CD4-positive, alpha-beta T cell treated with Interleukin-10 for 1 hour (primary cell): ENCODE data around the gene NATD1.
"Not testable (repeated sequence)": the region's sequence is repeated elsewhere in the genome, so short reads cannot be mapped to it uniquely, and the experiment has no call there.

Experiments
- DNase-seq: peaks from one replicate; pipeline ENCODE4 v3.0.0-alpha.2; 2020

The NATD1 gene

DNA sequence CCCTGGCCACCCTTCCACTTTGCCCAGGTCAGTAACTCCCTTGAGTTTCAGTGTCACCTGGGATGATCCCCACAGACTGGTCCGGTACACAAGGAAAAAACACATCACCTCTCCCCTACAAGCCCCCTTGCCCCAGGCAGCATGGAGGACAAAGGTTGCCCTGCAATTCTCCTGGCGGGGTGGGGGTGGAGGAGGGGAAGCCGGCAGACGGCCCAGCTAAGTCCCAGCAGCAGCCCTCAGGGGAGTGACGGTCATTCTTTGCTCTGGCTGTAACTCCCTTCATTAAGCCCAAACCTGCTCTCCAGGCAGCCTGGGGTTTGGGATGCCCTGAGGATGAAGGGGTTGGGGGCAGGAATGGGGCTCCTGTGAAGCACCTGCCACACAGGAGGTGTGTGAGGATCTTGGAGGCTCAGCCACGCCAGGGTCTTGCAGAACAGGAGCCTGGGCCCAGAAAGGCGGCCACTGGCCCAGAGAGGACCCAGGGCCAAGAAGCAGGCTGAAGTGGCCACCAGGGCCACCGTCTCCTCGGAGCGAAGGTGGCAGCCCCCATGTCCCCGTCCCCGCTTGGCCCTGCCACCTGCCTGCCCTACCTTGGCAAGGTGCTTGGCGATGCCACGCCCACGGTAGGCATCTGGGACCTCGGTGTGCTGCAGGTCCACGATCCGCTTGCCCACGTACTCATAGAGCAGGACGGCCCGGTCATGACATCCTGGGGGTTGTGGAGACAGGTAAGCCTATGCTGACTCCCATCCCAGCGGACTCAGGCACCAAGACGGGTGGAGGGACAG lies 9.5 kb downstream of the NATD1 start:
- DNase-seq, result no peak

DNA sequence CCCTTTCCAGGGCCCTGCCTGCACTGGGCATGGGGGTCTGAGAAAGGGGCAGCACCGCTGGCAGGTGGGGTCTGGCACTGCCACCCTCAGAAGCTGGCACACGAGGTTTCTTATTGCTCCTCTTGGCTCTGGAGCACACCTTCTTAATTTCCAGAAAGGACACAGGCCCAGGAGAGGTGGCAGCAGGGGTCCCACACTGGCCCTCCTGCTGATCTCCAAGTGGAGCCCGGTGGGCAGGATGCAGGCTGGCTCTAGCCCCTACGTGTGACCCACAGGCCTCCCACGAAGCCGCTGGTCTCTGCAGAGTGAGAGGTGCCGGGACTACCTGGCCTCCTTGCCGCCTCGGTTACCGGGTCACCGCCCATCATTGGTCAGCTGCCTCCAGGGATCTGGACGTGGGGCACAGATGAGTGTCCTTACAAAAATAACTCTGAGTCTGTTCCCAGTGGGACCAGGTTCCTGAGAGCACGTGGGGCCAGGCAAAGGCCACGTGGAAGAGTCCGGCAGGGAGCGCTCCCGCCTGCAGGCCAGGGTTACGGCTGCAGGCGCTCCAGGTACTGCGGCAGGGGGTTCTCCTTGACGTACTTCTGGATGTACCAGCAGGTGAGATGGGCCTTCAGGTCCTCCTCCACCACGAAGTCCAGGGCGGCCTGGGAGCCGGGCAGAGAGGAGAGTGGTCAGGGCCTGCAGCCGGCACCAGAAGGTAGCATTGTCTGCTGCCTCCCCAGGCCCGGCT lies 10.3 kb downstream of the NATD1 start:
- no peak for DNase-seq

DNA sequence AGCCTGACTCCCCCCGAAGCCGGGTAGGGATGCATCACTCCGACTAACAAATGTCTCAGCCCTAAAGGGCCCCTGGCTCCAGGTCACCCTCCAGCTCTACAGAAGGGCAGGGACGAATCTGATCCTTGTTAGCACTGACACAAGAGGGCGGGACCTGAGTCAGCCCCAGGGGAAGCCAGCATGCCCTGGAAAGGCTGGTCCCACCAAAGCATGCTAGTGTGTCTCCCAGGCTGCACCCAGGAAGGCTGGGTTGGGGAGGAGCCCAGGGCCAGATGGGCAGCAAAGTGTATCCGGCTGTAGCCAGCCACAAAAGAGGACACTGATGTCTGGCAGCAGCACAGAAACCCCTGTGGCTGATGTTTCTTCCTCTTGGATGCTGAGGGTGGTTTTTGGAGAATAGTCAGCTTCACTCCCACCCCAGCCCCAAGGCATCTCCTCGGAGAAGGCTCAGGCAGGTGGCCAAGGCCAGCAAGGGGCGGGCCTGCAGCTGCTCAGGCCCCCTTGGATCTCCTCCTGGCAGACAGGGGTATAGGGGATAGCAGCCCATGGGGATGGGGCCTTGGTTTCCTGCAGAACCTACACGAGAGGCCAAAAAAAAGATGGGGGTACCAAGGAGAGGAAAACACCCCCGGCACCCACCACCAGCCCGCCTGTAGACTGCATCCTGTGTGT lies 11.0 kb downstream of the NATD1 start:
- no peak for DNase-seq

DNA sequence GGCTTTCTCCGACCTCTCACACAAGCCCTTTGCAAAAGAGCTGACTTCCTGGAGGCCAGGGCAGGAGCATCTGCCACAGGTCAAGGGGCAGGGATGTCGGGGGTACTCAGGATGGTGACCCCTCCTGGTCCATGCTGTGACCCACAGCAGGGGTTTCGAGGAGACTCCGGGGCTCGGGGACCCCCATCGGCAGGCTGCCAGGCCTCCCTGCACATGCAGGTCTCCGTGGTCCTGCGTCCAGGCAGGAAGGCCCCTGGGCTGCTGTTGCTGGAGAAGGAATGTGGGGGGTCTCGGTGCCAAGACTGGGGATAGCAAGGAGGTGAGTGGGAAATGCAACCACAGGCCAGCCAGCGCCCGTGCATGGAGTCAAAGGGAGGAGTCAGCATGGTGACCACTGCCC lies 11.6 kb downstream of the NATD1 start:
- no peak for DNase-seq

DNA sequence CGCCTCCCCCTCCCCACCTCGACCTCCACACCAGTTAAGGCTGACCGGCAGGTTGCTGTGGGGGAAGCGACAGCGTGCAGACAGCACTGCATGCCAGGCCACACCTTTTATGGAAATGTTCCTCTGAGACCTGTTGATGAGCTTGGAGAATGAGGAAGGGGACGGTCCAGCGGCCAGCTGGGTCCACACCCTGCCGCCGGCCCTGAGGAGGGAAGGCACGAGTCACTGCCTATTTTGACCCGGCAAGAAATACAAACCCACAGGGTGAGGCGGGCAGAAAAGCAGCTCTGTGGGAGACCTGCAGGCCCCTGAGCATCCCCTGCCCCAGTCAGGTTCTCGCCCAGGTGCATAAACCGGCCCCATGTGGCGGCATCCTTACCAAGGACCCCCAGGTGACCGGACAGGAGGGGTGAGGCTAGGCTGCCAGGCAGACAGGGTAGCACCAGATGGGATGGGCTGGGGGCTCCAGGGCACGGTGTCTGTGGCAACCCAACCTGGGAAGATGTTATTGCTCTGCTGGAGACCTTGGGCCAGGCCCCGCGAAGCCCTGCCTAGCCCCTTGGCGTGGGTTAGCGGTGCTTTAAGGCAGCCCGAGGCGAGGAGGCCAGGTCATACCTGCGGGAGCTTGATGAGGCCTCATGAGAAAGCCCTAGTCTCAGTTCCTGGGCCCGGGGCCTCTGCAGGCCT lies 12.7 kb downstream of the NATD1 start:
- no peak for DNase-seq

DNA sequence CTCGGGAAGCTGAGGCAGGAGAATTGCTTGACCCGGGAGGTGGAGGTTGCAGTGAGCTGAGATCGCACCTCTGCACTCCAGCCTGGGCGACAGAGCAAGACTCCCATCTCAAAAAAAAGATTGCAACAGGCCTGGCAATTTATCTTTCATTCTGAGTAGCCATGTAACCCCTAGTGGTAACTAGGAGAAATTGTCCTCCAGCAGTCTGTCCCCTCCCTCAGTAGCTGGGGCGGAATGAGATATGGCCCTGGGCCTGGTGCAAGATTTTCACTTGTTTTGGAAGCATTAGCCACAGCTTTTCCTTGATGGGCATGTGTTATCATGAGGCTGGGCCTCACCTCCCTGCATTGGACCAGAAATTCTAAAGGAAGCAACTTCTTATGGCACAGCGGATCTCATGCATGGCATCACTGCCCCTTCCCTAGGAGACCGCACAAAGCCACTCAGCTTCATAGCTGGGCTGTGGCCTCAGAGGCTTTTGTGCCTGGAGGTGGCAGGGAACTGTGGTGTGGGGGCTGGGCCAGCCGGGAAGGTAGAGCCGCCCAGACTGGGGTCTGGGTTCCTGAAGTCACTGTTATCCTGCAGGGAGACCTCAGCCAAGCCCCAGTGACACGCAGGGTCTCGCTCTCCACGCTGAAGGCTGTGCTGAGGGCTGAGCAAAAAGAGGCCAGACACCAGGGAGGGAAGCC lies 13.4 kb downstream of the NATD1 start:
- DNase-seq, result peak; percentile 8

DNA sequence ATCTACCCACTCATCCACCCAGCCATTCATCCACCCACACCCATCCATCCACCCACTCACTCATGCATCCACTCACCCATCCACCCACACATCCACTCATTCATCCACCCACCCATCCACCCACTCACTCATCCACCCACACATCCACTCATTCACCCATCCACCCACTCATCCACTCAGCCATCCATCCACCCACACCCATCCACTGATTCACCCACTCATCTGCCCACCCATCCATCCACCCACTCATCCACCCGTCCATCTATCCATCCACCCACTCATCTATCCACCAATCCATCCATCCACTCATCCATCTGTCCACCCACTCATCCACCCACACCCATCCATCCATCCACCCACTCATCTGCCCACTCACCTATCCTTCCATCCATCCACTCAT lies 17.3 kb downstream of the NATD1 start:
- DNase-seq, result no peak

DNA sequence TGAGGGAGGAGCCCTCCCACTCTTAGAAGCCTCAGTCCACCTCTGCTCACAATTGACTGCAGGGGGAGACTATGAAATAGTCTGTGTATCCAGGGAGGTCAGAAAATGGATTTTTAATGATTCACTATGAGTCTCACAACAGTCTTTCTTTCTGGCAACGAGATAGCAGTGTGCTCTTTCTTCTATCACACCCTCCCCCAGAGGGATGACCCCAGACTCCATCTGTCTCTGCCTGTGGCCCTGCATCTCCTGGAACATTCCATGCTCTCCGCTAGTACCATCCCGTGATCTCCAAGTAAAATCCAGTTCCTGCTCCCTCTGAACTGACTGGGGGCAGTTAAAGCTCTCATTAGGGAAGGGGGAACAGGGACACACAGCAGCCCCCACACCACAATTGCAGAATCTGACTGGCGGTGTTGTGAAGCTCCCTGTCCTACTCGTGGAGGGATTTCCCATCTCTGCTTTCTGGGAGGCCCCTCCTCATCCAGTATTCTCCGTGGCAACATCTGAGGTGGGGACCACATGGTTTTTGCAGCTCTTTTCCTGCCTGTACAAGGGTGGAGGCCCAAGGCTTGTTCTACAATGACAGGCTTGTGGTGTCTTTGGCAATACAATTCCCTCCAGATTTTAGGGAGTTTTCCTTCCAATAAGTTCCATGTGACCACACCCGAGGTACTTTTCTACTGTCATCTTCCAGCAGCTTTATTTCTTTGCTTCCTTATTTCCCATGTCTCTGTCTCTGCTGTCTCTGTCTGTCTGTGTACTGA lies 19.4 kb downstream of the NATD1 start:
- no peak for DNase-seq

DNA sequence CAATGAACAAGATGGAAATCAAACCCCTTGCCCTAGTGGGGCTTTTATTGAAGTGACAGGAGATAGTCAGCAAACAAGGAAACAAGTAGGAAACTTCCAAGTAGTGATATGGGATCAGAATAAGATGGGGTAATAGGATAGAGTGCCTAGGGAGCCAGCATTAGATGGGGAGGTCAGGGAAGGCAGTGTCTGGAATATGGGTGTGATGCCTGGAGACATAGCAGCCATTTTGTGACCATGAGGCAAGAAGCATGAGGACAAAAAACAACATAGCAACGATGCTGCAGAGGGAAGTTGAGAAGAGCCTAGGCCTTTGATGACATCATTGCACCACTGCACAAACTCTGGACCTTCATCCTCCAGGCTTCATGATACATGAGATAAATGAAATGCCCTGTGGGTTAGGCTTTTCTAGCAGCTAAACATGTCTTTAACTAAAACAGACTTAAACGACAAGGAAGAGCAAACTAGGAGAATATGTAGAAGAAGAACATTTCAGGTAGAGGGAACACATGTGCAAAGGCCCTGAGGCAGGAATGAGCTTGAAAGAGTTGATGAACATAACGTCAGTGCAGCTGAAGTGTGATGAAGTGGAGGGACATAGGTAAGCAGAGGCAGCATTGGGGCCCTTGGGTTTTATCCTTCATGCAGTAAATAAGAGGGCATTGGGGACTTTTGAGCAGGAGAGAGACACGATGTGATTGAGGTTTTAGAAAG lies 21.0 kb downstream of the NATD1 start:
- DNase-seq, result no peak

DNA sequence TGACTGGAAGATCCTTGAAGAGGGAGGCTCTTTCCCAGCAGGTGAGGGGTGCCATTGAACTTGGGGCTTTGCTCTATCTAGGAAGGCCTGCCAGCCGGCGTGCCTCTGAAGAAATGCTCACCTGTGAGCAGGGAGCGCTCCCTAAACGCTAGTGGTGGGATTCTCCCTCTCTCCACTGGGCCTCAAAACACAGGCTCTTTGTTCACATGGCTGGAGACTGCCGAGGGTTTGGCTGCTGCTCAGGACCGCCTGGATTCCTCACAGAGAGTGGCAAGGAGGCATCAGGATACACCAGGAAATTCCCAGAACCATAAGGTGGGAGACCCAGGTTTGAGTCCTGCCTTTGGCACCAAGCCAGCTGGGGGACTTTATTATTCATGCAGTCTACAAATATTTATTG lies 21.7 kb downstream of the NATD1 start:
- DNase-seq, result no peak

DNA sequence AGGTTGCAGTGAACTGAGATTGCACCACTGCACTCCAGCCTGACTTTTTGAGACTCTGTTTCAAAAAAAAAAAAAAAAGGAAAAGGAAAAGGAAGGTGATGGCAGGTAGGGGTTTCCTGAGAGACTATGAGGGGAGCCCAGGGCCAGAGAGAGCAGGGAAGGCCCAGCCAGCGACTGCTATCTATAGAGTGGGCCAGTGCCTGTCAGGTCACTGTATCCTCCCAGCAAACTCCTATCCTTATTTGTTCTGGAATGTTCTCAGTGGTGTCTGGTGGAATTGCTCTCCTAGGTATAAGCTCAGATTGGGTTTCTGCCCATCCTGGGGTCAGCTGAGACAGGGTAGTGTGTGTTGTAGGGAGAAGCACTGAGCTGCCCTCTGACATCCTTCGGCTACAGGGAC lies 24.4 kb downstream of the NATD1 start:
- no peak for DNase-seq

DNA sequence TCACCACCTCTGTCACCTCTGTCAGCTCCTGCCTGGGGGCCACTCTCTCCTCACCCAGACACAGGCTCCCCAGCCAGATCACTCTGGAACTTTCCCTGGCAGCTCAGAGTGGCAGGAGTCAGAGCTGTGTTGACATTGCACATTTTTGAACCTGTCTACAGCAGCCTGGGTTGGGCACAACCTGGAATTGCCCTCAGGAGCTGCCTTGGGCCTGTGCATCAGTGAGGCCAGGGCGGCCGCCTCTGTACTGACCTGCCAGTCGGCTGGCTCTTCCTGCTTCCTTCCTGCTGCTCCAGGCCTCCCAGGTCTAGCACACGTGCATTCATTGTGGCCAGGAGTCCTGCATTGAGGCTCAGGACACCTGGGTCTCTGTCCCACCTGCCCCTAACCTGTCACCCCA lies 25.1 kb downstream of the NATD1 start:
- no peak for DNase-seq

DNA sequence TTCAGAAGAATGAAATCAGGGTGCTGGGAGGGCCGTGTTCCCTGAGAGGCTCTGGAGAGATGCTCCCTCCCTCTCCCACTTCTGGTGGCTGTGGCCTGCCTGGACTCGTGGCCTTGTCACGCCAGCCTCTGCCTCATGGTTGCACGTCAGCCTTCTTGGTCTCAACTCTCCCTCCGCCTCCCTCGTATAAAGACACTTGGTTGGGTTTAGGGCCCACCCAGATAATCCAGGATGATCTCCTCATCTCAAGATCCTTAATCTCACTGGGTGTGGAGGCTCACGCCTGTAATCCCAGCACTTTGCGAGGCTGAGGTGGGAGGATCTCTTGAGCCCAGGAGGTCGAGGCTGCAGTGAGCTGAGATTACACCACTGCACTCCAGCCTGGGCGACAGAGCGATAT lies 25.9 kb downstream of the NATD1 start:
- not testable (repeated sequence) for DNase-seq

DNA sequence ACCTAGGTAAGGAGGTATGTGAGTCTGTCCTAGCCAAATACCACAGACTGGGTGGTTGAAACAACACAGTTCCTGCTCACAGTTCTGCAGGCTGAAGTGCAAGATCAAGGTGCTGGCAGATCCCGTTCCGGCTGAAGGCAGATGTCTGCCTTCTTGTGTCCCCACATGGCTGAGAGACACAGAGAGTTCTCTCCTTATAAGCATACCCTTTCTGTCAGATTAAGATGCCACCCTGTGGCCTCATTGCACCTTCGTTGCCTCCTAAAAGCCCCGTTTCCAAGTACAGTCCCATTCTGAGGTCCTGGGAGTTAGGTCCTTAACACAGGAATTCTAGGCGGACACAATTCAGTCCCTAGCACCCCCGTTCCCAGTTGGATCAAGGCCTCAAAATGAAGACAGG lies 30.1 kb downstream of the NATD1 start:
- DNase-seq, result no peak

DNA sequence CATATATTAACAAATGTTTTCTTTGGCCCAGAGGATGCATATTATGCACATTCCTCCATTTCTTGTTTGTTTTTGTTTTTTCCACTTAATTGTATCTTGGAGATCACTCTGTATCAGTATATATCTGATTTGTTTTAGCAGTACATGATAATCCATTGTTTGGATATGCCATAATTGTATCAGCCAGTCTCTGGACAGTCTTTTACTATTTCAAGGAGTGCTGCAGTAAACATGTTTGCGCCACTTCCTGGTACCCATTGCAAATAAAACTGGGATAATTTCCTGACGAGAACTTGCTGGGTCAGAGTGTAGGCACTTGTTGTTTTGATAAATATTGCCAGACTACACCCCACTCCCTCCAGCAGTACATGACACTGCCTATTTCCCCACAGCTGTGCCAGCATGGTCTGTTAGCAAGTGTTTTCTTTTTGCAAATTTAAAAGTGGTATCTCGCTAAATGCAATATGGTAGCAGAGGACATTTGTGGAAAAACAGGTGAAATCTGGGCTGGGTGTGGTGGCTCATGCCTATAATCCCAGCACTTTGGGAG lies 34.3 kb downstream of the NATD1 start:
- no peak for DNase-seq

DNA sequence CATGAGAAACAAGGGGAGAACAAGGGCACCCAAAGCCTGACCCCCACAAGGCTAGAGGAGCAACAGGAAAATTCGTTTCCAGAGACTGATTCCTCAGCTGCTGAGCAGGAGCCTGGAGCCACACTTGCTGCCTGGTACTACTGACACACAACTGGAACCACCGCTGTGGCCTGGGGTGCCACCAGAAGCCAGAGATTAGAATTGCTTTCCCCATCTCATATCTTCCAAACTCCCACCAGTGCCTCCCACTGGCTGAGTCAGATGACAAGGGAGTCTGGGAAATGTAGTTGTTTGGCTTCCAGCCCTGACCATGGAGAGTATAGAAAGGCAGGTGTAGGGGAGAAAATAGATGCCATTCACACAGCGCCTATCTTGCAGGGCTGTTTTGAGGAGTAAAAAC lies 35.1 kb downstream of the NATD1 start:
- no peak for DNase-seq

DNA sequence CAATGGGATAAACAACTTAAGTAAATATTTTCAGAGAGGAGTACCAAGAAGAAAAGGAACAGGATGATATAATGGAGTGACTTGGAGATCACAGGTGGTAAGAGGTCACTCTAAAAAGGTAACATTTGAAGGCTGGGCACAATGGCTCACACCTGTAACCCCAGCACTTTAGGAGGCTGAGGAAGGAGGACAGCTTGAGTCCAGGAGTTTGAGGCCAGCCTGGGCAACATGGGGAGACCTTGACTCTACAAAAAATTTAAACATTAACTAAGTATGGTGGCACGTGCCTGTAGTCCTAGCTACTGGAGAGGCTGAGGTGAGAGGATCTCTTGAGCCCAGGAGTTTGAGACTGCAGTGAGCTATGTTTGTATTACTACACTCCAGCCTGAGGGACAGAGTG lies 35.9 kb downstream of the NATD1 start:
- DNase-seq, result no peak

DNA sequence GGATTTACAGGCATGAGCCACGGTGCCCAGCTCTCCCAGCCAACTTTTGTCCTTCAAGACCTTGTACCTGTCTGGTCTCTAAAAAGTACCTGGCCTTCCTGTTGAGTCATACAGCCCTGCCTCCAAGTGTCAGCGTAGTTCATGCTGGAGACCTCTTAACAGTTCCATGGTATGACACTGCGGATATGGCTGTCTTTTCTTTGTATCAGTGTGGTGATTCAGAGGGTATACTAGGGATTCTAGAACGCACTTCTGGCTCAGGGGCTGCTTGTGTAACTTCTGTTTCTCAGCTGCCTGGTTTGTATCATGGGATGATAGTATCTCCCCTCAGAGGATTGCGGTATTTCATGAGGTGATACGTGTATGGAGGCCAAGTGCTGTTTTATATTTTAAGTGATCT lies 37.3 kb downstream of the NATD1 start:
- DNase-seq, result no peak

DNA sequence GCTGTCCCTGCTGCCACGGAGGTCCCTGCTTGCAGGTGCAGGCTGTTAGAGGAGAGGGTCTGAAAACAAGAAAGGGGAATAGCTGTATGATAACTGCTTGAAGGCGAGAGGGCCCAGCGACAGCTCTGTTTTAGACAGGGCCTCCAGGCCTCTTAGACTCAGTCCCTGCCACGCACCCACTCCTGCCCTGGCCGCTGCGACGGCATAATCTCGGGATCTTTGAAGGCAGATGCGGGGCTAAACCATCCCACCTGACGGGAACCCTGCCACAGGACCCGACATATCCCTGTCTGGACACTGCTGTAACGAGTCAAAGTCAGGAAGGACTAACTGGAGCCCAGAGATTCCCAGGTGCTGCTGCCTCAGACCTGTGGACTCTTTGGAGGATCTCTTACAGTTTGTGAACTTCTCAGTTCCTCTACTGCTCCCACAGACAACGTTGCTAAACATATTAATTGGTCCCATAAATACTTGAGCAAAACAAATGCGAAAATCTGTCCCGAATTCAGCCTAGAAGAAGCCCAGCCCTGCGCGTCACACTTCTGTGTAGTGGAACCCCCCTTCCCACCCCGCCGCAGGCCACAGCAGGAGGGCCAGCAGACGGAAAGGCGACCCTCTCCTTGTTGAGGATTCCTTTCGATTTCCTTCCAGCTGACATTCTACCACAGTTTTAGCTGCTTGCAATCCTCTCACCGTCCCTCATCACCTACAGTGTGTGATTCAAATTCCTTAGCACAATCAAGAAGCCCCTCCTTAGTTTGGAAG lies 38.3 kb downstream of the NATD1 start:
- DNase-seq, result no peak
